ENCODE measurements around the gene C12orf60. TPM values are rescaled to one million over a fixed set of nuclear protein-coding genes. Genes with fewer than 3 reads are reported as not detected.

Gene C12orf60
- polyA plus RNA-seq, 3 donors = 0.11 to 0.46 TPM; not detected in 1

DNA sequence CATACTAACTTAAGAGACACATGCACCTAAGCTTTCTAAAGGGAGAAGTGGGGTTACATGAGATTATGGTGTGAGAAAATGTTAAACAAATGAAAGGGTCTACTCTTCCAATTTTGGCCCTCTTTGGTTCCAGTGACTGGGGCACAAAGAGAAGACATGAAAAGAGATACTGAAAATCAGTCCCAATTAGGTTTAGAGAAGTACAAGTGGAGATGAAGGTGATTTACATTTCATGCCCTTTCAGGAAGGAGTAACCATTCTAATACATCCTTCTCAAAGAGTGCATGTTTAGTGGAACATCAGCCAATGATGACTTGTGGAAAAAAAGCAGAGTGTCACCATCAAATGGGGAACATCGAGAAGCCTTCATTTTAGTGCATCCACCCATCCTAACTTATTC, 67.8 kb downstream of the C12orf60 start:
- no peak overlapping the region for H3K27ac Mint-ChIP-seq

DNA sequence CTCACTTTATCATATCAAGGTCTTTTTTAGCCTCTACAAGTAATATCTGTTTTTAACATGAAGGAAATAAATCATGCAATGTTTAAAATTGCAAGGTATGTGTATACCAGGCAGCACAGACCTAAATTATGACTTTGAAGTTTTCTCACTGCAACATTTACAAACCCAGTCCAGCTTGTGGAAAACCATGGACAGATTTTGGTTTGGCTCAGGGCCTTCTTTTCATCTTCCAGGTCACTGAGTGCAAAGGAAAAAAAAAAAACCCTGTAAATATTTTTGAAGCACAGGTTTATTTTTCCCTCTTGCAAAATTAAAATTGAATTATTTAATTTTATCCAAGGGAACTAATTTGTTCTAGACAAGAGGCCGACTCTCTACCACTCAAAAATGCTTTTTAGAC, 68.4 kb downstream of the C12orf60 start:
- Mint-ChIP-seq H3K9me3 (peaks cover 9 to 17% (median 14%) of the 10 kb centered on the region in 7 donors), H3K27me3 (ENCODE audit: low read depth in 3 of 3) (no peaks in the 10 kb centered on the region), H3K36me3 (no peaks in the 10 kb centered on the region), H3K4me3 (no peak overlapping the region), H3K4me1 (peaks cover 3% of the 10 kb centered on the region), H3K27ac (no peak overlapping the region)
- Histone ChIP-seq H4K20me1 (ENCODE audit: insufficient read depth, low read length) (no peaks in the 10 kb centered on the region), H3K27ac (ENCODE audit: low read depth in 1 of 2, low read length in 2 of 2) (no peak overlapping the region), H3K9ac (ENCODE audit: insufficient read depth, low read length, poor library complexity, severe bottlenecking) (no peak overlapping the region), H3K79me2 (ENCODE audit: insufficient read depth, low read length) (no peaks in the 10 kb centered on the region), H3K4me1 (ENCODE audit: control insufficient read depth in 1 of 2, insufficient read depth in 2 of 2, low read length in 2 of 2) (no peaks in the 10 kb centered on the region), H3K4me2 (replicated peaks; ENCODE audit: extremely low read depth, low read length, poor library complexity, severe bottlenecking) (no peak overlapping the region), H3K4me3 (replicated peaks in 1 of 3; ENCODE audit: low read depth in 2 of 3, low read length in 3 of 3) (no peak overlapping the region), H2AFZ (ENCODE audit: insufficient read depth, low read depth, low read length, poor library complexity, severe bottlenecking) (no peak overlapping the region), H3K36me3 (replicated peaks in 1 of 2; ENCODE audit: control insufficient read depth in 1 of 2, insufficient read depth in 2 of 2, low read length in 2 of 2) (no peaks in the 10 kb centered on the region), H3K27me3 (ENCODE audit: control insufficient read depth in 2 of 2, insufficient read depth in 2 of 2, low read length in 2 of 2) (no peaks in the 10 kb centered on the region), H3K9me3 (replicated peaks in 1 of 2; ENCODE audit: control insufficient read depth in 1 of 2, insufficient read depth in 1 of 2, low read length in 2 of 2) (peaks cover 2 to 15% of the 10 kb centered on the region in 2 donors)
- intact Hi-C loops (cut with micrococcal nuclease) = no loop called here
- no CpG with 5 or more reads among the region's 1 CpG for WGBS (ENCODE audit: insufficient coverage)
- TF ChIP-seq, protein P1, sequence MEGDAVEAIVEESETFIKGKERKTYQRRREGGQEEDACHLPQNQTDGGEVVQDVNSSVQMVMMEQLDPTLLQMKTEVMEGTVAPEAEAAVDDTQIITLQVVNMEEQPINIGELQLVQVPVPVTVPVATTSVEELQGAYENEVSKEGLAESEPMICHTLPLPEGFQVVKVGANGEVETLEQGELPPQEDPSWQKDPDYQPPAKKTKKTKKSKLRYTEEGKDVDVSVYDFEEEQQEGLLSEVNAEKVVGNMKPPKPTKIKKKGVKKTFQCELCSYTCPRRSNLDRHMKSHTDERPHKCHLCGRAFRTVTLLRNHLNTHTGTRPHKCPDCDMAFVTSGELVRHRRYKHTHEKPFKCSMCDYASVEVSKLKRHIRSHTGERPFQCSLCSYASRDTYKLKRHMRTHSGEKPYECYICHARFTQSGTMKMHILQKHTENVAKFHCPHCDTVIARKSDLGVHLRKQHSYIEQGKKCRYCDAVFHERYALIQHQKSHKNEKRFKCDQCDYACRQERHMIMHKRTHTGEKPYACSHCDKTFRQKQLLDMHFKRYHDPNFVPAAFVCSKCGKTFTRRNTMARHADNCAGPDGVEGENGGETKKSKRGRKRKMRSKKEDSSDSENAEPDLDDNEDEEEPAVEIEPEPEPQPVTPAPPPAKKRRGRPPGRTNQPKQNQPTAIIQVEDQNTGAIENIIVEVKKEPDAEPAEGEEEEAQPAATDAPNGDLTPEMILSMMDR (IDR thresholded peaks at IDR 0.05) = no peak
- no peak for DNase-seq

More for the DNA sequence above, 67.8 kb downstream of the C12orf60 start:
- Mint-ChIP-seq H3K4me1 (peaks cover 3% of the 10 kb centered on the region), H3K36me3 (no peaks in the 10 kb centered on the region), H3K4me3 (no peak overlapping the region), H3K27me3 (ENCODE audit: low read depth in 3 of 3) (no peaks in the 10 kb centered on the region), H3K9me3 (peaks cover 11 to 19% (median 16%) of the 10 kb centered on the region in 7 donors)
- Histone ChIP-seq H3K79me2 (ENCODE audit: insufficient read depth, low read length) (no peaks in the 10 kb centered on the region), H3K9me3 (replicated peaks in 1 of 2; ENCODE audit: control insufficient read depth in 1 of 2, insufficient read depth in 1 of 2, low read length in 2 of 2) (peaks cover 4 to 18% of the 10 kb centered on the region in 2 donors), H4K20me1 (ENCODE audit: insufficient read depth, low read length) (no peaks in the 10 kb centered on the region), H3K4me2 (replicated peaks; ENCODE audit: extremely low read depth, low read length, poor library complexity, severe bottlenecking) (no peak overlapping the region), H3K27me3 (ENCODE audit: control insufficient read depth in 2 of 2, insufficient read depth in 2 of 2, low read length in 2 of 2) (no peaks in the 10 kb centered on the region), H3K4me3 (replicated peaks in 1 of 3; ENCODE audit: low read depth in 2 of 3, low read length in 3 of 3) (no peak overlapping the region), H3K4me1 (ENCODE audit: control insufficient read depth in 1 of 2, insufficient read depth in 2 of 2, low read length in 2 of 2) (no peaks in the 10 kb centered on the region), H2AFZ (ENCODE audit: insufficient read depth, low read depth, low read length, poor library complexity, severe bottlenecking) (no peak overlapping the region), H3K36me3 (replicated peaks in 1 of 2; ENCODE audit: control insufficient read depth in 1 of 2, insufficient read depth in 2 of 2, low read length in 2 of 2) (no peaks in the 10 kb centered on the region), H3K9ac (ENCODE audit: insufficient read depth, low read length, poor library complexity, severe bottlenecking) (no peak overlapping the region), H3K27ac (ENCODE audit: low read depth in 1 of 2, low read length in 2 of 2) (no peak overlapping the region)
- TF ChIP-seq, protein P1 (IDR thresholded peaks at IDR 0.05) = no peak
- no peak for DNase-seq
- intact Hi-C loops (cut with micrococcal nuclease) = no loop called here
- no CpG with 5 or more reads among the region's 1 CpG for WGBS (ENCODE audit: insufficient coverage)

Measured in CD14-positive monocyte (primary cell).